ENCODE data around the gene KCNMB3.
"Not testable (repeated sequence)": the region's sequence is repeated elsewhere in the genome, so short reads cannot be mapped to it uniquely, and the experiment has no call there.

Gene KCNMB3

DNA sequence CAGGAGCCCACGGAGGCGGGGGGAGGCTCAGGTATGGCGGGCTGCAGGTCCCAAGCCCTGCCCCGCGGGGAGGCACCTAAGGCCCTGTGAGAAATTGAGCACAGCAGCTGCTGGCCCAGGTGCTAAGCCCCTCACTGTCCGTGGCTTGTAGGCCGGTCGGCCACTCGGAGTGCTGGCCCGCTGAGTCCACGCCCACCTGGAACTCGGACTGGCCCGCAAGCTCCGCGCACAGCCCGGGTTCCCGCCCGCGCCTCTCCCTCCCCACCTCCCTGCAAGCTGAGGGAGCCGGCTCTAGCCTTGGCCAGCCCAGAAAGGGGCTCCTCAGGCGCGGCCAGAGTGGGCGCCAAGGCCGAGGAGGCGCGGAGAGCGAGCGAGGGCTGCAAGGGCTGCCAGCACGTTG is 12.2 kb upstream of the KCNMB3 start:
- no peak for DNase-seq

DNA sequence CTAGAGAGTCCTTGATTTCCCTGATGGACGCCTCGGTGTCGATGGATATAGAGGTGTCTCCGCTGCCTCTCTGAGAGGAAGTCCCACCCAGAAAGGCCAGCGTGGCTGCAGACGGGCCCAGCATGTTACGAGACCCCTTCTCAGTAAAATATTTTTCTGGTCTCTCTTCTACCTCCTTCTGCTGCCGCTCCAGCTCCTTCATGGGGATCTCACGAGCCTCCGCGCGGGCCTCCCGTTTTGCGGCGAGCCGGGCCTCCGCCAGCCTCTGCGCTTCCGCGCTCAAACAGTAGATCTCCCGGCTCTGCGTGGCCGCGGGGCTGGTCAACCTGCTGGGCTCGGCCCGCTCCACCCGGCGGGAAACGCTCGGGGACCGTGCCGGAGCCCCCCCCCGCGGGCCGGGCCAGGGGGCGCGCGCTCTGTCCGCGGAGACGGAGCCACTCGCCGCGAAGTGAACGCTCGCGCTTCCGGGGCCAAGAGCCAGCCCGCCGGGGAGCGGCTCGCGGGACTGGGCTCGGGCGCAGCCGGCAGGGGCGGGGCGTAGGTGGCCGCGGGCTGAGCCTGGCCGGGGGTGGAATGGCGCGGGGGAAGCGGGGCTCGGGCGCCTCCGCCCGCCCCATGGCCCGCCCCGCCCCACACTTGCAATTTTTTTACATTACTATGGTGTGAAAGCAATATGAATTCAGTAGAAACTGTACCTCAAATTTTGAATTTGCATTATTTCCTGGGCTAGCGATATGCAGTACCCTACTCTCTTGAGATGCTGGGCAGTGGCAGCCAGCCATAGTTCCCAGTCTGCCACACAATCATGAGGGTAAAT is 10.2 kb upstream of the KCNMB3 start:
- peak in 3 of 4 experiments; percentile 13 to 63 (median 16) for DNase-seq

DNA sequence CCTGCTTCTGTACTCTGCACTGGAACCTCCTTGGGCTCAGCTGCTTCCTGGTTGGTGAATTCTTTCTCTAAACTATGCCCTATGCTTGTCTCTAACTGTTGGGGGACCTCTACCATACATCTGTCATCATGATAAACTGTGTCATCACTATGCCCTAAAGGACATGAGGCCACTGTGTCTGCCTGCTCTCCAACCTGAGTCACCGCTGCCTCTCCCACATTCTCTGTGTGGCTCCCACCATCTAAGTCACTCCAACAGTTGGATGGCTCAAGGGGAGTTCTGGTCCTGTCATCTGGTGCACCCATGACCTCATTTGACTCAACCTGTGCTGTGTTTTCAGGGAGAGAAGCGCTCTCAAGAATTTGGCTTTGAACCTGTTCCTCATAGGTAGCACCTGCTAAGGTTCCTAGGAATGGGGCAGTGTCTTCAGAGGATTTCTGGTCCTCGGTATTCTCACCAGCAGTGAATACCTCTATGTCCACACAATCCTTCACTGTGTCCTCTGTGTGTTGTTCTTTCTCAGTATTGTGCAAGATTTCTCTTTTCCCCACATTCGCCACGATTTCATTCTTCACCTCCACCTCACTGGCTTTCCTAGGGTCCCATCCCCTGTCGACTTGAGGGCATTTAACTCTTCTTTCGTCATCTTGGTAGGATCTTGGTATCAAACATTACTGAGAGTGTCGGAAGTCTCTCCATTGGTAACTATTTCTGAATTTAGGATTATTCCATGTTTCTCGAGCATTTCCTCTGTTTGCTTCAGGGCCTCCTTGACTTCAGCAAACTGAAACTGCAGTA is 9.2 kb upstream of the KCNMB3 start:
- not testable (repeated sequence) for DNase-seq

DNA sequence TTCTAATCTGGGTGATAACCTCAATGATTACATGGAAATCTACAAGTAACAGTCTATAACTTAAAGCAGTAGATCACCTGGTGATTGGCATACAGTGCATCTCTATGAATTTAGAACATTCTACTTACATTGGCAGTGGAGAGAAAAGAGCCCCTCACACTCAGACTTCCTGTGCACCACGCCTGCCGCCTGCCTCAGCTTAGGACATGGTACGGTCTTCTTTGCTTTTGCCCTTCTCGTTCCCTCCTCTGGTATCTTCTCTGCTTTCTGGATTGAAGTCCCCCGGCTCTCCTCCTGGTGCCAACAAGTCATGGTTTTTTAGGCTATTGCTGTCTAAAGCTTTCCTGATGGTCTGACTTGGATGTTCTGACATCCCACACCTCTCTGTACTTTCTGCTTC is 7.9 kb upstream of the KCNMB3 start:
- DNase-seq, result no peak

DNA sequence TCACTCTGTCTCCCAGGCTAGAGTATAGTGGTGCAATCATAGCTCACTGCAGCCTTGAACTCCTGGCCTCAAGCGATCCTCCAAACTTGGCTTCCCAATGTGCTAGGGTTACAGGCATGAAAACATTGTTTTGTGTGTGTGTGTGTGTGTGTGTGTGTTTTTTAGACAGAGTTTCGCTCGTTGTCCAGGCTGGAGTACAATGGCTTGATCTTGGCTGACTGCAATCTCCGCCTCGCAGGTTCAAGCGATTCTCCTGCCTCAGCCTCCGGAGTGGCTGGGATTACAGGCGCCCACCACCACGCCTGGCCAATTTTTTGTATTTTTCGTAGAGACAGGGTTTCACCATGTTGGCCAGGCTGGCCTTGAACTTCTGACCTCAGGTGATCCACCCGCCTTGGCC is 6.8 kb upstream of the KCNMB3 start:
- DNase-seq, result not testable (repeated sequence)

DNA sequence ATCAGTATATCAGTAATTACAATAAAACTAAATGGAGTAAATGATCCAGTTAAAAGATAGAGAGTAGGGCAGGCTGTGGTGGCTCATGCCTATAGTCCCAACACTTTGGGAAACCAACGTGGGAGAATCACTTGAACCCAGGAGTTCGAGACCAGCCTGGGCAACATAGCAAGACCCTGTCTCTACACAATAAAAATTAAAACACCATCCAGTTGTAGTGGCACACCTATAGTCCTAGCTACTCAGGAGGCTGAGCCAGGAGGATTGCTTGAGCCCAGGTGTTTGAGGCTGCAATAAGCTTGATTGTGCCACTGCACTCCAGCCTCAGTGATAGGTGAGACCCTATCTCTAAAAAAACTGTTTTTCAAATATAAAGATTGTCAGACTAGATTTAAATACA is 5.9 kb upstream of the KCNMB3 start:
- no peak for DNase-seq

DNA sequence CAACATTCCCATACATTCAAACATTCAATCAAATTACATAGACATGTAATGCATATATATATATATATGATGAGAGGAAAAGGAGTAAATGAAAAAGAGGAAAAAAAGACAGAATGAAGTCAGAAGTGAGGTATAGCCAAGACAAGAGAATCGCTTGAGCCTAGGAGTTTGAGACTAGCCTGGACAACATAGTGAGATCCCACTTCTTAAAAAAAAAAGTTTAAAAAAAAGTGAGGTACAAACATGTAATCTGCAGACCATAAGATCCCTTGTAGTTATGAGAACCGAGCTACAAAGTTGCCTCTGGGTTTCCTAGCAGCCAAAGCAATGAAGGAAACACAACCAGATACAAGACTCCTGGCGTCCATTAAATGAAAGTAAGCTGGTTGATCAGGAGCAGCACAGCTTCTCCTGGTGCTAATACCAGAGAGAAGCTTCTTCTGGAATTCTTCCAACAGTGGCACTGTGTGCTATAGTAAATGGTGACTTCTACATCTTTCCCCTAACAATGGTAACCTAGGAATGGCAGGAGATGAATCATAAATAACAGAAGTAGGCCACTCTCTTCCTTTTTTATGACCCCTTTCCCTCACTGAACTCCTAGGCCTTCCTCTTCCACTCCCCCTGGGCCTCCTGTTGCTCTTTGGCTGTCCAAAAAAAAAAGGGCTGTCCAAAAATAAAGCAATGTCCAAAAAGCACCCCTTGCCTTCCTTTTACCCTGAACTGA is 3.5 kb downstream of the KCNMB3 start:
- no peak for DNase-seq

DNA sequence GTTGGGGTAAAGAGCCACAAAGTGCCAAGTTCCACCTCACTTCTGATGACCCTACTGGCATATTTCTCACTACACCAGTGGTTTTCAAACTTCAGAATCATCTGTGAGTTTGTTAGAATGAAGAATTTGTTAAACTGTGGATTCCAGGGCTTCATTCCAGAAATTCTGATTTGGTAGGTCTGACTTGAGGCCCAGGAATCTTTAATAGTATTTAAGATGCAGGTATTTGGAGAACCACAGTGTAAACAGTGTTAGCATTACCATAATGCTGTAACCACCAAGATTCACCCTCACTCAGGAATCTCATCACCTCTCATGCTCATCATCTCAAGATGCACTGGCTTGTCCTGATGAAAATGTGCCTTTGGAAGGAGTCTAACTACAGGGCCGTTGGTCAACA is 6.0 kb downstream of the KCNMB3 start:
- no peak for DNase-seq

DNA sequence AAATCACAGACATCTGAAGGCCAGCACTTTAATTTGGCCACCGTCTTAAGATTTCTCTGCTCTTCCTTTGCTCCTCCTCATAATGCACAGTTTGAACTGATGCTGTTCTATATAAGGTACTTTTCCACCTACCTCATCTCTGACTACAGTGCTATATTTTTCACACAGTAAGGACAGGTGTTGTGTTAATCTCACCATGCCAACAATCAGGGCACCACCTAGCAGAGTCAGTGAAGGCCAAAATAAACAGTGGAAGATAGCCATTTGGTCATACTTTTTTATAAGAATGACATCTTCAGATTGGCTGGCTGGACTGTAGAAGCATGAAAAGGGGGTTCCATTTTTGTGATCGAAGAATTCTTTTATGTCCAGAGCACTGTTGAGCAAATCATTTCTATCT is 8.1 kb downstream of the KCNMB3 start:
- DNase-seq, result not testable (repeated sequence)

DNA sequence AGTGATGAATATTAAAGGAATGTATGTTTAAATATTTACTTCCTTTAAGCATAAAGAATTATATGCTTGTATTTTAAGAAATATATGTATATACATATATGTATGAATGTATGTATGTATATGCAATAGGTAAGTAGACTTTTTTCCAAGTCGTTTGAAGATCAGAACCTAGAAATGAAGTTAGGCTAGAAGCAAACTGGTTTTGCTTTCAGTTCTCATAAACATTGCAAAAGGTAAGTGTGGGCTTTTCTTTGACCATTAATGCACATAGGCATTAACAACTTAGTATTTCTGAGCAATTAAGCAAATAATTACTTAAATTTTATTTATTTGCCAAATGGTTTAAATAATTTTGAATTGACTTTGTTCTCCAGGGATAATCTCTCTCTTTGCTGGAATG is 10.6 kb downstream of the KCNMB3 start:
- not testable (repeated sequence) for DNase-seq

DNA sequence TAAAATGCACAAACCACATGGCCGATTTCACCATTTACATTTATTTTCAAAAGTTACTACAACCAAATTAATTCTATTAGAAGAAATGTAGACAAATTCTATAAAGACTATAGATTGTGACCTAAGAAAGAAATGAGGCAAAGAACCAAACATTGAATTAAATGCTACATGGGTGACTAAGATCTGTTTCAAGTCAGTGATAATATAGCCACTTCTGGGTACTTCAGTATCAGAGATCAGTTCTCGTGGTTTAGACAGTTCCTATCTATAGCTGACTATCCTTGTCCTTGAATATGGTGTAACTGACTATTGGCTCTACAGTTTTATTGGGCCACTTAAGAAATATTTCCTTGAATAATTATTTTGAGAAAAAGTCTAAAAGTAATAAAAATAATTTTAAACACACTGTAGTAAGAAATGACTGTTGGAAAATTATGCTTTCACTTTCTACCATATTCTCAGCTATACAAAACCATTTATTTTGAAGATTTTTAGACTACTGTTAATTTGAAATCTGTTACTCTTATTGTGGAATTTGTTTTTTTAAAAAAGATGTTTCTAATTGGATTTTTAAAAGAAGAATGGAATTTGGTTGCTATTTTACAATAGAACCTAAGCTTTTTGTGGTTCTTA is 14.1 kb downstream of the KCNMB3 start:
- DNase-seq, result no peak

DNA sequence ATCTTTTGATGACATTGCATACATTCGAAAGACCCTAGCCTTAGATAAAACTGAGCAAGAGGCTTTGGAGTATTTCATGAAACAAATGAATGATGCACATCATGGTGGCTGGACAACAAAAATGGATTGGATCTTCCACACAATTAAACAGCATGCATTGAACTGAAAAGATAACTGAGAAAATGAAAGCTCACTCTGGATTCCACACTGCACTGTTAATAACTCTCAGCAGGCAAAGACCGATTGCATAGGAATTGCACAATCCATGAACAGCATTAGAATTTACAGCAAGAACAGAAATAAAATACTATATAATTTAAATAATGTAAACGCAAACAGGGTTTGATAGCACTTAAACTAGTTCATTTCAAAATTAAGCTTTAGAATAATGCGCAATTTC is 16.7 kb downstream of the KCNMB3 start:
- no peak for DNase-seq

DNA sequence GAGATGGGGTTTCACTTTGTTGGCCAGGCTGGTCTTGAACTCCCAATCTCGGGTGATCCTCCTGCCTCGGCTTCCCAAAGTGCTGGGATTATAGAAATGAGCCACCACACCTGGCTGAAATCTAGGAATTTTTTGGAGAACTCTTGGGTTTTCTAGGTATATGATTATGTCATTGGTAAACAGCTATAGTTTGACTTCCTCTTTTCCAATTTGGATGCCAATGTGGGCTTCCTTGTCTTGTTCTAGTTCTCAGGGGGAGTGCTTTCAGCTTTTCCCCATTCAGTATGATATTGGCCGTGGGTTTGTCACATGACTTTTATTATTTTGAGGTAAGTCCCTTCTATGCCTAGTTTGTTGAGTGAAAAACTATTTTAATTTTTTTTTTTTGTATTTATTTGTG is 17.9 kb downstream of the KCNMB3 start:
- DNase-seq, result no peak

DNA sequence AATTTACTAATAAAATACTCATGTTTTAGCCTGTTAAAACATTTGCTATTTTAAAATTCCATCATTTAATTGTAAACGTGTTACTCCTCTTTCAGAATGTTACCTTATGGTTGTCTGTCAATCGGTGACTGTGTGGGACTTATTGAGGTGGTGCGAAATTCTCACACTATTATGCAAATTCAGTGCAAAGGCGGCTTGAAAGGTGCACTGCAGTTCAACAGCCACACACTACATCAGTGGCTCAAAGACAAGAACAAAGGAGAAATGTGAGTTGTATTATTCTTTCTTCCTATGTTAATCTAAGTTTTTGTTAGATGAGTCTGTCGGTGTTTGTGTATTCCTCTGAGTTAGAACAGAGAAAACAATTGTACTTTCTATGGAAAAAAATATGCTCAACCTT is 21.7 kb downstream of the KCNMB3 start:
- no peak for DNase-seq

DNA sequence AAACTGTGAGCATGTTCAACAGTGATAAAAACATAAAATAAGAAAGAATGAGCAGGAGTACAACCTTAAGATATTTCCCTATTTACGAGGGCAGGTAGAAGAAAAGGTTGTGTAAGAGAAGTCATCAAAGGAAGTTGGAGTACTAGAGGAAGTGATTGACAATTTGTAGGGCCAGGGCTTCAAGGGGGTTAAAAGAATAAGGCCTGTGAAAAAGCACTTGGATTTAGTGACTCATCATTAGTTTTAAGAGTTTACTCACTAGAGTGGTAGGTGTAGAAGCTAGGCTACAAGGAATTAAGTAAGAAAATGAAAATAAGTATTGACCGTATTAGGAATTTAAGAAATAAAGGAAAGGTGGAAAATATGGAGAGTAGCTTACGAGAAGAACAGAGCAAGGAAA is 23.6 kb downstream of the KCNMB3 start:
- DNase-seq, result no peak

DNA sequence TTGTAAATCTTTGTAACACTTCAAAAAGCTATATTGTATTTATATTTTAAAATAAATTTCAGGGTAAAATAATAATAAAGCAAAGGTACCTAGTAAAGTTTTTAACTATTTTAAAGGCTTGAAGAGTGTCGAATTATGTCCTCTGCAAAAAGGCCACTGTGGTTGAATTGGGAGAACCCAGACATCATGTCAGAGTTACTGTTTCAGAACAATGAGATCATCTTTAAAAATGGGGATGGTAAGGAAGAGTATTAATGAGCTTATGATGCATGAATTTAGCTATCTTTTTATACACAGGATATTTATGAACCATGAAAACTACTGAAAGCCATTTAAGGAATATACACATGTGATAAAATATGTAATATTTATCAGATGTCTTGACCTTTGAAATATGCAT is 26.3 kb downstream of the KCNMB3 start:
- no peak for DNase-seq

DNA sequence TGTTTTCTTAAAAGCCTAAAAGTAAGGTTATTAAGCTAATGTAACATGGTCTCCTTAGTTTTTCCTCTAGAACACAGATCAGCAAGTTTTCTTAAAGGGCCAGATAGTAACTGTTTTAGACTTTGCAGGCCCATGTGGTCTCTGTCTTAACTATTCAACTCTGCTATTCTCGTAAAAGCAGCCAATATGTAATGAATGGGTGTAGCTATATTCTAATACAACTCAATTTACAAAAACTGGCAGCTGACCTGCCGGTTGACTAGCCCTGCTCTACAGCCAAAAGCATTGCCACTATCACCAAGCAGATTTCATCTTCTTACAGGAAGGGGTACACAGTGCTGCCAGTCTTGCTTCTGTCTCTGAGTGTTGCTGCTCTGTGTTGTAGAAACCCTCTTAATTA is 27.4 kb downstream of the KCNMB3 start:
- no peak for DNase-seq

DNA sequence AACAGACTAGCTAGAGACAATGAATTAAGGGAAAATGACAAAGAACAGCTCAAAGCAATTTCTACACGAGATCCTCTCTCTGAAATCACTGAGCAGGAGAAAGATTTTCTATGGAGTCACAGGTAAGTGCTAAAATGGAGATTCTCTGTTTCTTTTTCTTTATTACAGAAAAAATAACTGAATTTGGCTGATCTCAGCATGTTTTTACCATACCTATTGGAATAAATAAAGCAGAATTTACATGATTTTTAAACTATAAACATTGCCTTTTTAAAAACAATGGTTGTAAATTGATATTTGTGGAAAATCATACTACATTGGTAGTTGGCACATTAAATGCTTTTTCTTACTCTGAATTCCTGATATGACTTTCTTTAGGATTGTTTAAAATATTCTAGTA is 32.7 kb downstream of the KCNMB3 start:
- not testable (repeated sequence) for DNase-seq

DNA sequence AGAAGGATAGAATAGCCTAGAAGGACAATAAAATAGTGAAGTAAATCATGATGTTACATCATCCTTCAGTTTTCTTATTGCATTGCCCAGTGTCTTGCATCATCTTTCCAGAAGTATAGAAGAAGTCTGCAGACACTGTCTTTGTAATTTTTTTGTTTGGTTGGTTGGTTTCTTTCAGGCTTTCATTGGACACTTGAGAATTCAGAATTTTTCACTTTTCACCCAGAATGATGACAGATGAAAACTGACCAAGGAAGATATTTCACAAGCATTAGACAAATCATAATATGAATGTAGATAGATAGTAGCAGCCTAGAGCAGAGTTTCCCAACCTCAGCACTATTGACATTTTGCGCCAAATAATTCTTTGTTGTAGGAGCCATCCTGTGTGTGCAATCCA is 35.4 kb downstream of the KCNMB3 start:
- DNase-seq, result not testable (repeated sequence)

DNA sequence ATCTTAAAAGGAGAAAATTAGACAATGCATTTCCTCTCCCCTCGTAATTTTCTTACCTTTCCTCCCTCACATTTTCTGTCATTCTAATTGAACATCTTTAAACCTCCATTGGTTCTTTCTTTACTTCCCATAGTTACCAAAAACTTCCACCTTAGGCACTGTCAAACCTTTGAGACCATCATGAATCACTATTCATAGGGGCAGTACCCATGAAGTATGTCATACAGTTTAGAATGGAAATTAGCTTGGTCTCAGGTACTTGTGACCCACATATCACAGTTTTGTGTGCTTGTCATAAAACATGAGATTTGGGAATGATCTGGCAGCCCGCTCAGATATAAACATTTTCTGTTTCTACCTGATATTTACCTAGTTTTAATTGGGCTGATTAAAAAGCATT is 50.1 kb downstream of the KCNMB3 start:
- DNase-seq, result no peak

DNA sequence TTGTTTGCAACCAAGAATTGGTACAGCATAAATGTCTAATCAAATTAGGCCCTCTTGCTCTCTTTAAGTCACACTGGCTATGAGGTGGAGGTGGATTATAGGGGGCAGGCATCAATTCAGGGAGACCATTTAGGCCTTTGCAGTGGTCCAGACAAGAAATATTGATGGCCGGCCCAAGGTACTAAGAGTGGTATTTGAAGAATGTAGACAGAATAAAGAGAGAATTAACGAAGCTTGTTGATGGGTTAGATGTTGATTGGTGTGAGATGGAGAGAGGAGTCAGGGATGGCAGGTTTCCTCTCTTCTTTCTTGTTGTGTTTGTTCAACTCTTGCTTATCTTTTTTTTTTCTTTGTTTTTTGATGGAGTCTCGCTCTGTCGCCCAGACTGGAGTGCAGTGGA is 54.2 kb downstream of the KCNMB3 start:
- DNase-seq, result no peak

DNA sequence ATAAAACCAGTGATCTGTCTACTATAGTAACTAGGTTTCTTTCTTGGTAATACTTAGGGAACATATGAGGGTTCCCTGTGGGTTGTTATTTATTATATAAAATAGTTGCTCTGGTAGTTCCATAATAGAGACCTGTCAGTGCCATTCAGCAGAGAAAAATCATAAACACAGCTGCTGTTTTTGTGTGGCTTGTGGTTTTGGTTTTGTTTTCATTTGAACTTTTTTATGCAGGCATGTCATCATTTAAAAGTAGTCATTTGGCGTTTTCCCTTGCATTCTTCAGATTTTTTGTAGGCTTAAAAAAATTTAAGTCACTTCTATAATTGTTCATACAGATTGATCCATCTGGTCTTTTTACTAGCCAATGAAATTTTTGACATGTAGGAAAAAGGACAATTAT is 54.8 kb downstream of the KCNMB3 start:
- DNase-seq, result no peak

DNA sequence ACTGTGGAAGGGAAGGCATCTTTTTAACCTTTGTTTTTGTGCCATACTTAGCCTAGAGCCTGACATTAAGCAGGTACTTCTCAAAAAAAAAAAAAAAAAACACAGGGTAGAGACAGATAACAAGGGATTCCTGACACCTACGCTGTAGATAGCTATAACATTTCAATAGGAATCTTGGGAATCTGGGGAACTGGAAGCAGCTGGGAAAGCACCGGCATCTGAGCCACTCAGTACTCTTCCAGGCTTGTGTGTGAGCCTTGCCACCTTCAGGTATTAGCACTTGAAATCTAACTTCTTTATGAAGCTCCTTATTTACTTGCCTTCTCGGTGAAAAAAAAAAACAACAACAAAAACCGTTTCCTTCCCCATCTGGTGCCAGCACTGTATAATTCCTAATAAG is 56.0 kb downstream of the KCNMB3 start:
- DNase-seq, result no peak

Measured in activated naive CD4-positive, alpha-beta T cell (primary cell).